ENCODE results near the gene GPR108. TPM values are rescaled to one million over a fixed set of nuclear protein-coding genes. Genes with fewer than 3 reads are reported as not detected.

Gene GPR108
- total RNA-seq, 1 donor from 2014 or later: 87.0 TPM

GRCh38 chr19:6692027-6692426, 45.4 kb downstream of the GPR108 start:
- no peak for ATAC-seq
- H3K27me3 ChIP-seq (ENCODE audit: low read depth): no peaks in the 10 kb centered on the region
- no peak for TF ChIP-seq CTCF (IDR thresholded peaks at IDR 0.05)
- H3K9me3 ChIP-seq: no peaks in the 10 kb centered on the region
- intact Hi-C loops (cut with DNase I): no loop called here
- no peak for DNase-seq
- no peak overlapping the region for H3K4me3 ChIP-seq
- peaks cover 73% of the 10 kb centered on the region for H3K36me3 ChIP-seq
- H3K27ac ChIP-seq: no peak overlapping the region
- H3K4me1 ChIP-seq: no peaks in the 10 kb centered on the region

- Histone ChIP-seq H3K4me3 (no peak overlapping the region), H3K27me3 (ENCODE audit: low read depth) (no peaks in the 10 kb centered on the region)
- no peak for TF ChIP-seq CTCF (IDR thresholded peaks at IDR 0.05)
Measured at GRCh38 chr19:6691342-6691741, 46.0 kb downstream of the GPR108 start.

GRCh38 chr19:6690160-6690885, 47.1 kb downstream of the GPR108 start:
- intact Hi-C loops (cut with DNase I): no loop called here
- TF ChIP-seq CTCF (IDR thresholded peaks at IDR 0.05): no peak
- no peak for DNase-seq
- Histone ChIP-seq H3K27me3 (ENCODE audit: low read depth) (no peaks in the 10 kb centered on the region), H3K36me3 (peaks cover 74% of the 10 kb centered on the region), H3K9me3 (no peaks in the 10 kb centered on the region), H3K27ac (no peak overlapping the region), H3K4me3 (no peak overlapping the region), H3K4me1 (no peaks in the 10 kb centered on the region)
- ATAC-seq: no peak

More at GRCh38 chr19:6691342-6691741, 46.0 kb downstream of the GPR108 start:
- Histone ChIP-seq H3K36me3 (peaks cover 73% of the 10 kb centered on the region), H3K27ac (no peak overlapping the region), H3K9me3 (no peaks in the 10 kb centered on the region), H3K4me1 (no peaks in the 10 kb centered on the region)
- intact Hi-C loops (cut with DNase I): no loop called here
- ATAC-seq (no peak), DNase-seq (no peak)

GRCh38 chr19:6687114-6687513, 50.3 kb downstream of the GPR108 start:
- peaks cover 72% of the 10 kb centered on the region for H3K36me3 ChIP-seq
- intact Hi-C loops (cut with DNase I): no loop called here

GRCh38 chr19:6686628-6686975, 50.8 kb downstream of the GPR108 start:
- TF ChIP-seq CTCF (IDR thresholded peaks at IDR 0.05): no peak
- no peaks in the 10 kb centered on the region for H3K9me3 ChIP-seq
- H3K4me1 ChIP-seq: no peaks in the 10 kb centered on the region
- DNase-seq (no peak), ATAC-seq (no peak)
- intact Hi-C loops (cut with DNase I): no loop called here
- H3K27ac ChIP-seq: no peak overlapping the region
- H3K27me3 ChIP-seq (ENCODE audit: low read depth): no peaks in the 10 kb centered on the region
- H3K36me3 ChIP-seq: peaks cover 76% of the 10 kb centered on the region
- H3K4me3 ChIP-seq: no peak overlapping the region

More at GRCh38 chr19:6687114-6687513, 50.3 kb downstream of the GPR108 start:
- Histone ChIP-seq H3K9me3 (no peaks in the 10 kb centered on the region), H3K27ac (no peak overlapping the region), H3K4me3 (no peak overlapping the region), H3K4me1 (no peaks in the 10 kb centered on the region), H3K27me3 (ENCODE audit: low read depth) (no peaks in the 10 kb centered on the region)
- ATAC-seq (no peak), DNase-seq (no peak)
- no peak for TF ChIP-seq CTCF (IDR thresholded peaks at IDR 0.05)

All from lower lobe of right lung (tissue), 2 donors.